Measurements from ENCODE around the gene ABRACL. TPM values are rescaled to one million over a fixed set of nuclear protein-coding genes. Genes with fewer than 3 reads are reported as not detected.

The ABRACL gene
- total and polyA plus RNA-seq, 2 experiments from 2014 or later, result 134 to 516 TPM

DNA sequence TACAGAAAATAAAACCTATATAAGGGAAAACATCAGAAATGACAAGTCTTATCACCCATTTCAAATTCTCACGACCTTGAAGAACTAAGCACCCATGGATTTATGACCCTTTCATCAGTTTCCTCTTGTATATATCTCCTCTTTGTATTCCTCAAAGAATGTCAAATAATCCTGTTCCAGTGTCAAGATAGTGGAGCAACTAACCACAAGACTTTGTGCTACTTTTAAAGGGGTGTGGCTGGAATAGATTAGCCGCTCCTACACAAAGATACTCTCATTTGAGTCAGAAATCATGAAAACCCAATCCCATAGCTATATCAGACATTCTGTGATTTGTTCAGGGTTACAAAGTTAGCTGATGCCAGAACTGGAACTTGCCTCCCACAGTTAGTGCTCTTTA is 47.1 kb upstream of the ABRACL start:
- Mint-ChIP-seq H3K4me1 (peaks cover 47% of the 10 kb centered on the region), H3K9me3 (no peaks in the 10 kb centered on the region), H3K4me3 (no peak overlapping the region), H3K27ac (no peak overlapping the region), H3K27me3 (ENCODE audit: insufficient read depth, low read depth, poor library complexity) (peaks cover 2% of the 10 kb centered on the region), H3K36me3 (ENCODE audit: low read depth) (no peaks in the 10 kb centered on the region)
- Histone ChIP-seq H3K27me3 (ENCODE audit: insufficient read depth) (no peaks in the 10 kb centered on the region), H3K36me3 (ENCODE audit: insufficient read depth) (no peaks in the 10 kb centered on the region), H3K27ac (ENCODE audit: low read depth) (no peak overlapping the region), H3K79me2 (replicated peaks; ENCODE audit: insufficient read depth) (peaks cover 98% of the 10 kb centered on the region), H4K20me1 (replicated peaks; ENCODE audit: insufficient read depth) (peaks cover 6% of the 10 kb centered on the region; the same call in 1 of the 2 replicates), H3K4me2 (no peak overlapping the region), H2AFZ (no peak overlapping the region), H3K4me1 (ENCODE audit: insufficient read depth) (peaks cover 51% of the 10 kb centered on the region), H3K4me3 (no peak overlapping the region), H3F3A (replicated peaks; ENCODE audit: low read depth) (no peaks in the 10 kb centered on the region), H3K9me2 (ENCODE audit: insufficient read depth) (no peaks in the 10 kb centered on the region)
- ATAC-seq (no peak), DNase-seq (ENCODE audit: low spot score) (no peak)
- TF ChIP-seq ZNF114 (CRISPR knock-in tag; IDR thresholded peaks at IDR 0.05) (no peak), EZH2 (IDR thresholded peaks at IDR 0.05; ENCODE audit: low read depth, unreplicated experiment) (no peak), EZH2phosphoT487 (IDR thresholded peaks at IDR 0.05; ENCODE audit: unreplicated experiment) (no peak), CREB1 (CRISPR knock-in tag; IDR thresholded peaks at IDR 0.05; ENCODE audit: low read depth) (no peak)
- TF ChIP-seq, protein P1, sequence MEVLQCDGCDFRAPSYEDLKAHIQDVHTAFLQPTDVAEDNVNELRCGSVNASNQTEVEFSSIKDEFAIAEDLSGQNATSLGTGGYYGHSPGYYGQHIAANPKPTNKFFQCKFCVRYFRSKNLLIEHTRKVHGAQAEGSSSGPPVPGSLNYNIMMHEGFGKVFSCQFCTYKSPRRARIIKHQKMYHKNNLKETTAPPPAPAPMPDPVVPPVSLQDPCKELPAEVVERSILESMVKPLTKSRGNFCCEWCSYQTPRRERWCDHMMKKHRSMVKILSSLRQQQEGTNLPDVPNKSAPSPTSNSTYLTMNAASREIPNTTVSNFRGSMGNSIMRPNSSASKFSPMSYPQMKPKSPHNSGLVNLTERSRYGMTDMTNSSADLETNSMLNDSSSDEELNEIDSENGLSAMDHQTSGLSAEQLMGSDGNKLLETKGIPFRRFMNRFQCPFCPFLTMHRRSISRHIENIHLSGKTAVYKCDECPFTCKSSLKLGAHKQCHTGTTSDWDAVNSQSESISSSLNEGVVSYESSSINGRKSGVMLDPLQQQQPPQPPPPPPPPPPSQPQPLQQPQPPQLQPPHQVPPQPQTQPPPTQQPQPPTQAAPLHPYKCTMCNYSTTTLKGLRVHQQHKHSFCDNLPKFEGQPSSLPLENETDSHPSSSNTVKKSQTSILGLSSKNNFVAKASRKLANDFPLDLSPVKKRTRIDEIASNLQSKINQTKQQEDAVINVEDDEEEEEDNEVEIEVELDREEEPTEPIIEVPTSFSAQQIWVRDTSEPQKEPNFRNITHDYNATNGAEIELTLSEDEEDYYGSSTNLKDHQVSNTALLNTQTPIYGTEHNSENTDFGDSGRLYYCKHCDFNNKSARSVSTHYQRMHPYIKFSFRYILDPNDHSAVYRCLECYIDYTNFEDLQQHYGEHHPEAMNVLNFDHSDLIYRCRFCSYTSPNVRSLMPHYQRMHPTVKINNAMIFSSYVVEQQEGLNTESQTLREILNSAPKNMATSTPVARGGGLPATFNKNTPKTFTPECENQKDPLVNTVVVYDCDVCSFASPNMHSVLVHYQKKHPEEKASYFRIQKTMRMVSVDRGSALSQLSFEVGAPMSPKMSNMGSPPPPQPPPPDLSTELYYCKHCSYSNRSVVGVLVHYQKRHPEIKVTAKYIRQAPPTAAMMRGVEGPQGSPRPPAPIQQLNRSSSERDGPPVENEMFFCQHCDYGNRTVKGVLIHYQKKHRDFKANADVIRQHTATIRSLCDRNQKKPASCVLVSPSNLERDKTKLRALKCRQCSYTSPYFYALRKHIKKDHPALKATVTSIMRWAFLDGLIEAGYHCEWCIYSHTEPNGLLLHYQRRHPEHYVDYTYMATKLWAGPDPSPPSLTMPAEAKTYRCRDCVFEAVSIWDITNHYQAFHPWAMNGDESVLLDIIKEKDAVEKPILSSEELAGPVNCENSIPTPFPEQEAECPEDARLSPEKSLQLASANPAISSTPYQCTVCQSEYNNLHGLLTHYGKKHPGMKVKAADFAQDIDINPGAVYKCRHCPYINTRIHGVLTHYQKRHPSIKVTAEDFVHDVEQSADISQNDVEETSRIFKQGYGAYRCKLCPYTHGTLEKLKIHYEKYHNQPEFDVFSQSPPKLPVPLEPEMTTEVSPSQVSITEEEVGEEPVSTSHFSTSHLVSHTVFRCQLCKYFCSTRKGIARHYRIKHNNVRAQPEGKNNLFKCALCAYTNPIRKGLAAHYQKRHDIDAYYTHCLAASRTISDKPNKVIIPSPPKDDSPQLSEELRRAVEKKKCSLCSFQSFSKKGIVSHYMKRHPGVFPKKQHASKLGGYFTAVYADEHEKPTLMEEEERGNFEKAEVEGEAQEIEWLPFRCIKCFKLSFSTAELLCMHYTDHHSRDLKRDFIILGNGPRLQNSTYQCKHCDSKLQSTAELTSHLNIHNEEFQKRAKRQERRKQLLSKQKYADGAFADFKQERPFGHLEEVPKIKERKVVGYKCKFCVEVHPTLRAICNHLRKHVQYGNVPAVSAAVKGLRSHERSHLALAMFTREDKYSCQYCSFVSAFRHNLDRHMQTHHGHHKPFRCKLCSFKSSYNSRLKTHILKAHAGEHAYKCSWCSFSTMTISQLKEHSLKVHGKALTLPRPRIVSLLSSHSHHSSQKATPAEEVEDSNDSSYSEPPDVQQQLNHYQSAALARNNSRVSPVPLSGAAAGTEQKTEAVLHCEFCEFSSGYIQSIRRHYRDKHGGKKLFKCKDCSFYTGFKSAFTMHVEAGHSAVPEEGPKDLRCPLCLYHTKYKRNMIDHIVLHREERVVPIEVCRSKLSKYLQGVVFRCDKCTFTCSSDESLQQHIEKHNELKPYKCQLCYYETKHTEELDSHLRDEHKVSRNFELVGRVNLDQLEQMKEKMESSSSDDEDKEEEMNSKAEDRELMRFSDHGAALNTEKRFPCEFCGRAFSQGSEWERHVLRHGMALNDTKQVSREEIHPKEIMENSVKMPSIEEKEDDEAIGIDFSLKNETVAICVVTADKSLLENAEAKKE (CRISPR knock-in tag; IDR thresholded peaks at IDR 0.05), result no peak
- TF ChIP-seq, protein P2, sequence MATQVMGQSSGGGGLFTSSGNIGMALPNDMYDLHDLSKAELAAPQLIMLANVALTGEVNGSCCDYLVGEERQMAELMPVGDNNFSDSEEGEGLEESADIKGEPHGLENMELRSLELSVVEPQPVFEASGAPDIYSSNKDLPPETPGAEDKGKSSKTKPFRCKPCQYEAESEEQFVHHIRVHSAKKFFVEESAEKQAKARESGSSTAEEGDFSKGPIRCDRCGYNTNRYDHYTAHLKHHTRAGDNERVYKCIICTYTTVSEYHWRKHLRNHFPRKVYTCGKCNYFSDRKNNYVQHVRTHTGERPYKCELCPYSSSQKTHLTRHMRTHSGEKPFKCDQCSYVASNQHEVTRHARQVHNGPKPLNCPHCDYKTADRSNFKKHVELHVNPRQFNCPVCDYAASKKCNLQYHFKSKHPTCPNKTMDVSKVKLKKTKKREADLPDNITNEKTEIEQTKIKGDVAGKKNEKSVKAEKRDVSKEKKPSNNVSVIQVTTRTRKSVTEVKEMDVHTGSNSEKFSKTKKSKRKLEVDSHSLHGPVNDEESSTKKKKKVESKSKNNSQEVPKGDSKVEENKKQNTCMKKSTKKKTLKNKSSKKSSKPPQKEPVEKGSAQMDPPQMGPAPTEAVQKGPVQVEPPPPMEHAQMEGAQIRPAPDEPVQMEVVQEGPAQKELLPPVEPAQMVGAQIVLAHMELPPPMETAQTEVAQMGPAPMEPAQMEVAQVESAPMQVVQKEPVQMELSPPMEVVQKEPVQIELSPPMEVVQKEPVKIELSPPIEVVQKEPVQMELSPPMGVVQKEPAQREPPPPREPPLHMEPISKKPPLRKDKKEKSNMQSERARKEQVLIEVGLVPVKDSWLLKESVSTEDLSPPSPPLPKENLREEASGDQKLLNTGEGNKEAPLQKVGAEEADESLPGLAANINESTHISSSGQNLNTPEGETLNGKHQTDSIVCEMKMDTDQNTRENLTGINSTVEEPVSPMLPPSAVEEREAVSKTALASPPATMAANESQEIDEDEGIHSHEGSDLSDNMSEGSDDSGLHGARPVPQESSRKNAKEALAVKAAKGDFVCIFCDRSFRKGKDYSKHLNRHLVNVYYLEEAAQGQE (IDR thresholded peaks at IDR 0.05; ENCODE audit: unreplicated experiment), result no peak
- TF ChIP-seq, protein P3, sequence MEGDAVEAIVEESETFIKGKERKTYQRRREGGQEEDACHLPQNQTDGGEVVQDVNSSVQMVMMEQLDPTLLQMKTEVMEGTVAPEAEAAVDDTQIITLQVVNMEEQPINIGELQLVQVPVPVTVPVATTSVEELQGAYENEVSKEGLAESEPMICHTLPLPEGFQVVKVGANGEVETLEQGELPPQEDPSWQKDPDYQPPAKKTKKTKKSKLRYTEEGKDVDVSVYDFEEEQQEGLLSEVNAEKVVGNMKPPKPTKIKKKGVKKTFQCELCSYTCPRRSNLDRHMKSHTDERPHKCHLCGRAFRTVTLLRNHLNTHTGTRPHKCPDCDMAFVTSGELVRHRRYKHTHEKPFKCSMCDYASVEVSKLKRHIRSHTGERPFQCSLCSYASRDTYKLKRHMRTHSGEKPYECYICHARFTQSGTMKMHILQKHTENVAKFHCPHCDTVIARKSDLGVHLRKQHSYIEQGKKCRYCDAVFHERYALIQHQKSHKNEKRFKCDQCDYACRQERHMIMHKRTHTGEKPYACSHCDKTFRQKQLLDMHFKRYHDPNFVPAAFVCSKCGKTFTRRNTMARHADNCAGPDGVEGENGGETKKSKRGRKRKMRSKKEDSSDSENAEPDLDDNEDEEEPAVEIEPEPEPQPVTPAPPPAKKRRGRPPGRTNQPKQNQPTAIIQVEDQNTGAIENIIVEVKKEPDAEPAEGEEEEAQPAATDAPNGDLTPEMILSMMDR (conservative IDR thresholded peaks at IDR 0.05; ENCODE audit: low read depth in 2 of 2), result no peak

Measured in GM23338 (cell line).